Measurements from ENCODE around the gene BIN1.

The BIN1 gene

GRCh38 chr2:127067620-127068350 is 39.2 kb downstream of the BIN1 start:
- TF ChIP-seq CTCF (conservative IDR thresholded peaks at IDR 0.05; ENCODE audit: low read depth) = peak; percentile 62
- peak; percentile 42 for DNase-seq (ENCODE audit: low spot score)
- ChIA-PET POLR2A (ENCODE audit: low non-redundant PET) (no interaction called here), CTCF (interaction anchor here (0.8 to 1.6 kb wide), 7 partner anchors 11 to 411 kb away, joined by 3 to 5 read pairs (median 4); no protein-coding TSS in a partner anchor)
- peak overlapping the region; percentile 91 for H3K27ac ChIP-seq

- no peak for TF ChIP-seq CTCF (conservative IDR thresholded peaks at IDR 0.05; ENCODE audit: low read depth)
- no peak for DNase-seq (ENCODE audit: low spot score)
- ChIA-PET POLR2A (ENCODE audit: low non-redundant PET) (no interaction called here), CTCF (no interaction called here)
- H3K27ac ChIP-seq = peak overlapping the region; percentile 91
Observed at GRCh38 chr2:127066942-127067341, 40.0 kb downstream of the BIN1 start.

GRCh38 chr2:127065940-127066318 is 41.0 kb downstream of the BIN1 start:
- ChIA-PET POLR2A (ENCODE audit: low non-redundant PET) (no interaction called here), CTCF (no interaction called here)
- no peak for DNase-seq (ENCODE audit: low spot score)
- H3K27ac ChIP-seq = peak overlapping the region; percentile 91
- TF ChIP-seq CTCF (conservative IDR thresholded peaks at IDR 0.05; ENCODE audit: low read depth) = no peak

- ChIA-PET CTCF (interaction anchor here (0.6 kb wide), 1 partner anchor 111 kb away, joined by 5 read pairs; no protein-coding TSS in a partner anchor), POLR2A (ENCODE audit: low non-redundant PET) (no interaction called here)
- DNase-seq (ENCODE audit: low spot score) = no peak
- peak overlapping the region; percentile 91 for H3K27ac ChIP-seq
- TF ChIP-seq CTCF (conservative IDR thresholded peaks at IDR 0.05; ENCODE audit: low read depth) = no peak
Observed at GRCh38 chr2:127065299-127065939, 41.5 kb downstream of the BIN1 start.

GRCh38 chr2:127064642-127065250 is 42.2 kb downstream of the BIN1 start:
- peak overlapping the region; percentile 91 for H3K27ac ChIP-seq
- peak; percentile 98 for DNase-seq (ENCODE audit: low spot score)
- TF ChIP-seq CTCF (conservative IDR thresholded peaks at IDR 0.05; ENCODE audit: low read depth) = no peak; the same call in 1 of the 2 replicates
- POLR2A ChIA-PET (ENCODE audit: low non-redundant PET) = no interaction called here
- CTCF ChIA-PET = interaction anchor here (0.6 kb wide), 1 partner anchor 111 kb away, joined by 5 read pairs; no protein-coding TSS in a partner anchor

GRCh38 chr2:127063701-127064590 is 43.0 kb downstream of the BIN1 start:
- no peak for TF ChIP-seq CTCF (conservative IDR thresholded peaks at IDR 0.05; ENCODE audit: low read depth)
- peak overlapping the region; percentile 91 for H3K27ac ChIP-seq
- no peak for DNase-seq (ENCODE audit: low spot score)
- ChIA-PET POLR2A (ENCODE audit: low non-redundant PET) (no interaction called here), CTCF (no interaction called here)
